ENCODE data around the gene MAP2K5.

The MAP2K5 gene

GRCh38 chr15:67731112-67731721 lies 188.7 kb downstream of the MAP2K5 start:
- FAIRE-seq, result no peak

- no peak for FAIRE-seq
Observed at GRCh38 chr15:67732164-67732563, 189.7 kb downstream of the MAP2K5 start.

- no peak for FAIRE-seq
Observed at GRCh38 chr15:67732671-67733374, 190.3 kb downstream of the MAP2K5 start.

- FAIRE-seq, result no peak
Observed at GRCh38 chr15:67735896-67736295, 193.4 kb downstream of the MAP2K5 start.

GRCh38 chr15:67736810-67737209 lies 194.3 kb downstream of the MAP2K5 start:
- FAIRE-seq, result no peak

- no peak for FAIRE-seq
Observed at GRCh38 chr15:67738056-67738455, 195.6 kb downstream of the MAP2K5 start.

GRCh38 chr15:67740405-67740804 lies 197.9 kb downstream of the MAP2K5 start:
- no peak for FAIRE-seq

GRCh38 chr15:67741308-67741707 lies 198.8 kb downstream of the MAP2K5 start:
- FAIRE-seq, result no peak

- no peak for FAIRE-seq
Observed at GRCh38 chr15:67743558-67743957, 201.1 kb downstream of the MAP2K5 start.

GRCh38 chr15:67744331-67745072 lies 202.0 kb downstream of the MAP2K5 start:
- no peak for FAIRE-seq

GRCh38 chr15:67745073-67746006 lies 202.8 kb downstream of the MAP2K5 start:
- no peak for FAIRE-seq

GRCh38 chr15:67746022-67746421 lies 203.5 kb downstream of the MAP2K5 start:
- no peak for FAIRE-seq

GRCh38 chr15:67746450-67746849 lies 203.9 kb downstream of the MAP2K5 start:
- FAIRE-seq, result no peak

- no peak for FAIRE-seq
Observed at GRCh38 chr15:67747921-67748320, 205.4 kb downstream of the MAP2K5 start.

GRCh38 chr15:67750371-67750770 lies 207.9 kb downstream of the MAP2K5 start:
- no peak for FAIRE-seq

GRCh38 chr15:67753891-67754290 lies 211.4 kb downstream of the MAP2K5 start:
- FAIRE-seq, result no peak

GRCh38 chr15:67755264-67755663 lies 212.8 kb downstream of the MAP2K5 start:
- no peak for FAIRE-seq

- no peak for FAIRE-seq
Observed at GRCh38 chr15:67755936-67756335, 213.4 kb downstream of the MAP2K5 start.

GRCh38 chr15:67758619-67759300 lies 216.3 kb downstream of the MAP2K5 start:
- FAIRE-seq, result no peak

- FAIRE-seq, result no peak
Observed at GRCh38 chr15:67760901-67761300, 218.4 kb downstream of the MAP2K5 start.

- FAIRE-seq, result no peak
Observed at GRCh38 chr15:67761343-67761742, 218.8 kb downstream of the MAP2K5 start.
